Activated CD4-positive, alpha-beta T cell treated with anti-CD3 and anti-CD28 coated beads, Interleukin-2, Interleukin-4, amounts not matched to agents 100 ng/mL and 50 ng/mL, durations not matched to agents 16 hours and 8 hours (primary cell): ENCODE data around the gene KLHL41.
"Not testable (repeated sequence)": the region's sequence is repeated elsewhere in the genome, so short reads cannot be mapped to it uniquely, and the experiment has no call there.

Experiments used
- DNase-seq: peaks from one replicate; pipeline ENCODE4 v3.0.0-alpha.2; 2020; ENCODE audit warnings: low spot score

The KLHL41 gene

GRCh38 chr2:169573160-169573973, 63.9 kb downstream of the KLHL41 start, which contains the start of gene FASTKD1:
TSS of gene FASTKD1 (minus strand) at chr2:169573865. CDS start at chr2:169572029, 1,836 bp downstream.
- DNase-seq = peak; percentile 95

- no peak for DNase-seq
These were observed 64.4 kb downstream of the KLHL41 start for GRCh38 chr2:169573974-169574299.

- not testable (repeated sequence) for DNase-seq
These were observed 65.0 kb downstream of the KLHL41 start for GRCh38 chr2:169574539-169574938.

GRCh38 chr2:169575264-169575663, 65.8 kb downstream of the KLHL41 start:
- DNase-seq = not testable (repeated sequence)
